Endothelial cell of umbilical vein (primary cell): Measurements from ENCODE around the gene PREP. TPM values are rescaled to one million over a fixed set of nuclear protein-coding genes. Genes with fewer than 3 reads are reported as not detected.

Source experiments
- BruUV-seq: library from RNA; stranded (reverse); fragments of 400-500 nt; replicated peaks from 2 replicates; lab custom pipeline; 2021; lab: Mats Ljungman, UMichigan
- CTCF ChIA-PET: fragments of 300-600, 350-600 bp; sonication (Branson Sonifier 250); formaldehyde crosslinking; loops from one replicate; lab custom pipeline; 2021; ENCODE audit warnings: antibody characterized with exemption, inconsistent platforms; lab: Charles Lee
- POLR2A ChIA-PET: fragments of 300-600, 350-600 bp; sonication (Branson Sonifier 250); formaldehyde crosslinking; loops from one replicate; lab custom pipeline; 2021; ENCODE audit warnings: antibody characterized with exemption, inconsistent platforms; lab: Charles Lee
- DNase-seq: peaks from one replicate; pipeline ENCODE4 v3.0.0-alpha.2; 2011; ENCODE audit warnings: low read depth, low spot score
- FAIRE-seq: peaks from 2 replicates; lab custom pipeline; 2011; peaks lifted over from hg19 to GRCh38; lab: Jason Lieb, UNC
- H2AFZ ChIP-seq: 2 replicates; pipeline ENCODE4 v1.6.0; 2012; ENCODE audit warnings: low read depth, low read length, control low read depth, inconsistent platforms
- H3K27ac ChIP-seq: 2 replicates; pipeline ENCODE4 v1.5.1; 2011; ENCODE audit warnings: low read depth, mild to moderate bottlenecking, control low read depth, low read length, moderate library complexity; ENCODE audit not compliant: insufficient read depth
- H3K27me3 ChIP-seq, 2 experiments: 2 replicates each; pipeline versions ENCODE4 v1.6.0 to v1.6.1; 2011; ENCODE audit warnings: low read length in 2 of 2, mixed read lengths in 1 of 2; ENCODE audit not compliant: control insufficient read depth in 2 of 2, insufficient read depth in 2 of 2
- H3K36me3 ChIP-seq, 2 experiments: 2 replicates in 1 of 2; 3 replicates in 1 of 2; pipeline ENCODE4 v1.5.1; 2011; ENCODE audit warnings: low read length in 2 of 2, mild to moderate bottlenecking in 1 of 2, moderate library complexity in 1 of 2; ENCODE audit not compliant: control insufficient read depth in 2 of 2, insufficient read depth in 2 of 2; ENCODE audit errors: extremely low read depth in 1 of 2
- H3K4me1 ChIP-seq: 3 replicates; pipeline ENCODE4 v1.5.1; 2011; ENCODE audit warnings: mild to moderate bottlenecking, low read length; ENCODE audit not compliant: control insufficient read depth, insufficient read depth; ENCODE audit errors: extremely low read depth
- H3K4me2 ChIP-seq: 2 replicates; pipeline ENCODE4 v1.6.1; 2011; ENCODE audit warnings: low read length, control low read depth, mixed read lengths; ENCODE audit not compliant: insufficient read depth
- H3K4me3 ChIP-seq, 3 experiments: fragments of 200-600 bp in 1 of 3; sonication (generic), shearing (Covaris generic) in 1 of 3; replicated peaks in 1 of 3; 2 replicates each; pipeline ENCODE4 v1.5.1; 2011 to 2016; ENCODE audit warnings: control low read depth in 3 of 3, low read length in 3 of 3, mild to moderate bottlenecking in 2 of 3, inconsistent platforms in 1 of 3, low read depth in 1 of 3, moderate library complexity in 1 of 3; ENCODE audit not compliant: insufficient read depth in 1 of 3
- H3K79me2 ChIP-seq: 2 replicates; pipeline ENCODE4 v1.6.0; 2012; ENCODE audit warnings: low read length, inconsistent platforms; ENCODE audit not compliant: control insufficient read depth, insufficient read depth
- H3K9ac ChIP-seq: replicated peaks from 2 replicates; pipeline ENCODE3; 2011; ENCODE audit warnings: low read length, control low read depth; ENCODE audit not compliant: insufficient read depth; ENCODE audit errors: extremely low read depth
- H3K9me1 ChIP-seq: replicated peaks from 3 replicates; pipeline ENCODE4 v1.6.0; 2011; ENCODE audit warnings: mild to moderate bottlenecking, low read length; ENCODE audit not compliant: control insufficient read depth, insufficient read depth; ENCODE audit errors: extremely low read depth
- H3K9me3 ChIP-seq: replicated peaks from 2 replicates; pipeline ENCODE4 v1.5.1; 2012; ENCODE audit warnings: low read length, inconsistent platforms; ENCODE audit not compliant: control insufficient read depth, insufficient read depth
- H4K20me1 ChIP-seq: replicated peaks from 2 replicates; pipeline ENCODE3; 2011; ENCODE audit warnings: mild to moderate bottlenecking, low read length; ENCODE audit not compliant: control insufficient read depth, insufficient read depth; ENCODE audit errors: extremely low read depth
- EZH2 ChIP-seq: IDR thresholded peaks from 2 replicates; pipeline ENCODE4 v1.6.1; 2012; ENCODE audit warnings: borderline replicate concordance, low read depth, mild to moderate bottlenecking, moderate library complexity, low read length, inconsistent platforms; ENCODE audit not compliant: severe bottlenecking
- FOS ChIP-seq: IDR thresholded peaks from 2 replicates; pipeline ENCODE4 v1.6.1; 2011; ENCODE audit warnings: mild to moderate bottlenecking, low read length, moderate library complexity, borderline replicate concordance; ENCODE audit not compliant: insufficient read depth
- GATA2 ChIP-seq: IDR thresholded peaks from 2 replicates; pipeline ENCODE4 v1.7.0; 2011; ENCODE audit warnings: low read depth, mild to moderate bottlenecking, moderate library complexity, mixed read lengths, low read length; ENCODE audit not compliant: insufficient read length, insufficient read depth
- MYC ChIP-seq: IDR thresholded peaks from one replicate; pipeline ENCODE4 v1.6.1; 2011; ENCODE audit warnings: mild to moderate bottlenecking, low read depth, low read length
- POLR2A ChIP-seq: IDR thresholded peaks from 2 replicates; pipeline ENCODE4 v1.6.1; 2012; ENCODE audit warnings: low read depth, mild to moderate bottlenecking, control low read depth, low read length
- POLR2AphosphoS5 ChIP-seq: IDR thresholded peaks from 2 replicates; pipeline ENCODE4 v1.6.1; 2012; ENCODE audit warnings: low read depth, mild to moderate bottlenecking, control low read depth, low read length, moderate library complexity; ENCODE audit not compliant: insufficient read depth
- dilution Hi-C: fragments of 300-500 bp; cut with MboI; formaldehyde crosslinking; loops from one replicate; pipeline ENCODE4 v1.15.0; 2019; ENCODE audit warnings: low sequenced_read_pairs; ENCODE audit not compliant: extremely low pct_ligation_motif_present
- intact Hi-C: fragments of 100-400 bp; cut with micrococcal nuclease; formaldehyde crosslinking; loops from one replicate; pipeline ENCODE4 v1.10.0; 2022
- polyA plus RNA-seq, 4 experiments: library from polyadenylated mRNA; depleted of rRNA in 3 of 4; stranded (reverse) in 3 of 4; unstranded in 1 of 4; fragments of >200 nt; gene quantifications; 2 replicates each; pipeline versions ENCODE4 v1.2.1 to v1.2.3, GENCODE V29; 2011 to 2012; ENCODE audit warnings: missing spikeins in 1 of 4
- total RNA-seq: library from RNA; stranded (reverse); gene quantifications from 2 replicates; pipeline ENCODE4 v1.2.3, GENCODE V29; 2021
- TF ChIP-seq, protein P1 (sequence below), 2 donors: IDR thresholded peaks; 1 replicate in 1 of 2; 2 replicates in 1 of 2; pipeline ENCODE4 v1.5.1; 2011; ENCODE audit warnings: low read length in 2 of 2, mild to moderate bottlenecking in 2 of 2, moderate library complexity in 2 of 2, control low read depth in 1 of 2, inconsistent platforms in 1 of 2, low read depth in 1 of 2; ENCODE audit not compliant: insufficient read depth in 1 of 2; ENCODE audit errors: extremely low read depth in 1 of 2
- TF ChIP-seq, protein P2 (sequence below): IDR thresholded peaks from 2 replicates; pipeline ENCODE4 v1.6.1; 2011; ENCODE audit not compliant: insufficient read depth, insufficient read length

Gene PREP
- total and polyA plus RNA-seq, 2 donors (not counting 3 experiments of a cell fraction or from before 2014, with no cell fraction given), result 17.2 to 37.7 TPM

DNA sequence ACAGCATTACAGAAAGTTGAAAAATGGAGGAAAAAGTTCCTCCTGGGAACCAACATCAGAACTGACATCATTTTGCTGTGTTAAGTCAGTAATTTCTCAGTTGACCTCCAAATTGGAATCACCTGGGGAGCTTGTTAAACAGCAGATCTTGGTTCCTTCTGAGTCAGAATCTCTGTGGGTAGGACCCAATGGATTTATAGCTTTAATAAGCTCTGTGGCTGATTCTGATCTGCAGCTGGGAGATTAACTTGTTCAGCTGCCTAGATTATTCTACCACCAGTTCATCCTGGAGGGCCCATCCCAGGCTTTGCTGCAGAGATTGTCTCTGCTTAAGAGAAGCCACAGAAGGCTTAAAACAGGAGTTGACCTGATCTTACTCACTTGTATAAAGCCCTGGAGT is 132.4 kb downstream of the PREP start:
- no TSS peak for BruUV-seq
- H3K79me2 ChIP-seq, result no peaks in the 10 kb centered on the region
- H3K27me3 ChIP-seq, result no peaks in the 10 kb centered on the region
- H3K4me2 ChIP-seq, result no peak overlapping the region
- no peaks in the 10 kb centered on the region for H3K4me1 ChIP-seq
- no peak for DNase-seq
- ChIA-PET CTCF (interaction anchor here (1.0 kb wide), 1 partner anchor 134 kb away, joined by 4 read pairs; no protein-coding TSS in a partner anchor), POLR2A (no interaction called here)
- no peaks in the 10 kb centered on the region for H3K36me3 ChIP-seq
- dilution Hi-C loops (no loop called here), intact Hi-C loops (loop anchor here (5.0 kb wide), 1 partner anchor 88 kb away; the partner anchor contains the start of gene POPDC3)
- no peak overlapping the region for H3K27ac ChIP-seq
- TF ChIP-seq GATA2, result no peak
- TF ChIP-seq, protein P1, sequence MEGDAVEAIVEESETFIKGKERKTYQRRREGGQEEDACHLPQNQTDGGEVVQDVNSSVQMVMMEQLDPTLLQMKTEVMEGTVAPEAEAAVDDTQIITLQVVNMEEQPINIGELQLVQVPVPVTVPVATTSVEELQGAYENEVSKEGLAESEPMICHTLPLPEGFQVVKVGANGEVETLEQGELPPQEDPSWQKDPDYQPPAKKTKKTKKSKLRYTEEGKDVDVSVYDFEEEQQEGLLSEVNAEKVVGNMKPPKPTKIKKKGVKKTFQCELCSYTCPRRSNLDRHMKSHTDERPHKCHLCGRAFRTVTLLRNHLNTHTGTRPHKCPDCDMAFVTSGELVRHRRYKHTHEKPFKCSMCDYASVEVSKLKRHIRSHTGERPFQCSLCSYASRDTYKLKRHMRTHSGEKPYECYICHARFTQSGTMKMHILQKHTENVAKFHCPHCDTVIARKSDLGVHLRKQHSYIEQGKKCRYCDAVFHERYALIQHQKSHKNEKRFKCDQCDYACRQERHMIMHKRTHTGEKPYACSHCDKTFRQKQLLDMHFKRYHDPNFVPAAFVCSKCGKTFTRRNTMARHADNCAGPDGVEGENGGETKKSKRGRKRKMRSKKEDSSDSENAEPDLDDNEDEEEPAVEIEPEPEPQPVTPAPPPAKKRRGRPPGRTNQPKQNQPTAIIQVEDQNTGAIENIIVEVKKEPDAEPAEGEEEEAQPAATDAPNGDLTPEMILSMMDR (IDR thresholded peaks at IDR 0.05; ENCODE audit: extremely low read depth in 1 of 2, insufficient read depth in 1 of 2, low read depth in 1 of 2, low read length in 2 of 2), result no peak
- TF ChIP-seq MYC, result no peak
- no peak for TF ChIP-seq POLR2A
- no peak for TF ChIP-seq FOS
- TF ChIP-seq, protein P2, sequence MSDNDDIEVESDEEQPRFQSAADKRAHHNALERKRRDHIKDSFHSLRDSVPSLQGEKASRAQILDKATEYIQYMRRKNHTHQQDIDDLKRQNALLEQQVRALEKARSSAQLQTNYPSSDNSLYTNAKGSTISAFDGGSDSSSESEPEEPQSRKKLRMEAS, result no peak
- no peak for TF ChIP-seq EZH2
- no peak for TF ChIP-seq POLR2AphosphoS5
- no peaks in the 10 kb centered on the region for H4K20me1 ChIP-seq
- no peak overlapping the region for H3K9ac ChIP-seq
- FAIRE-seq, result no peak
- no peaks in the 10 kb centered on the region for H3K9me3 ChIP-seq
- H3K4me3 ChIP-seq, result no peak overlapping the region
- H2AFZ ChIP-seq, result no peak overlapping the region
- H3K9me1 ChIP-seq, result no peaks in the 10 kb centered on the region
